Measurements from ENCODE around the gene E2F4.

- no peak; the same call in 1 of the 2 replicates for TF ChIP-seq CTCF (conservative IDR thresholded peaks at IDR 0.05)
- TF ChIP-seq ZFX (IDR thresholded peaks at IDR 0.05), result no peak
These were observed 22.2 kb upstream of the E2F4 start for GRCh38 chr16:67169642-67170167.
